HL-60 (cell line): ENCODE results near the gene TRPV5.

Experiments
- GABPA ChIP-seq: IDR thresholded peaks from 2 replicates; pipeline ENCODE4 v1.6.1; 2012; ENCODE audit warnings: low read depth
- POLR2AphosphoS5 ChIP-seq: IDR thresholded peaks from 2 replicates; pipeline ENCODE4 v1.6.1; 2012; ENCODE audit warnings: low read depth
- SPI1 ChIP-seq: IDR thresholded peaks from 2 replicates; pipeline ENCODE4 v1.6.1; 2012; ENCODE audit warnings: low read depth, mild to moderate bottlenecking, borderline replicate concordance
- TF ChIP-seq, protein P1 (sequence below): IDR thresholded peaks from one replicate; pipeline ENCODE4 v1.5.1; 2011; ENCODE audit warnings: low read length, control low read depth, inconsistent platforms; ENCODE audit not compliant: insufficient read depth
- TF ChIP-seq, protein P2 (sequence below): IDR thresholded peaks from 2 replicates; pipeline ENCODE4 v1.6.1; 2012; ENCODE audit warnings: low read depth; ENCODE audit not compliant: insufficient replicate concordance

GRCh38 chr7:142859411-142859810 is 74.1 kb downstream of the TRPV5 start:
- TF ChIP-seq, protein P1, sequence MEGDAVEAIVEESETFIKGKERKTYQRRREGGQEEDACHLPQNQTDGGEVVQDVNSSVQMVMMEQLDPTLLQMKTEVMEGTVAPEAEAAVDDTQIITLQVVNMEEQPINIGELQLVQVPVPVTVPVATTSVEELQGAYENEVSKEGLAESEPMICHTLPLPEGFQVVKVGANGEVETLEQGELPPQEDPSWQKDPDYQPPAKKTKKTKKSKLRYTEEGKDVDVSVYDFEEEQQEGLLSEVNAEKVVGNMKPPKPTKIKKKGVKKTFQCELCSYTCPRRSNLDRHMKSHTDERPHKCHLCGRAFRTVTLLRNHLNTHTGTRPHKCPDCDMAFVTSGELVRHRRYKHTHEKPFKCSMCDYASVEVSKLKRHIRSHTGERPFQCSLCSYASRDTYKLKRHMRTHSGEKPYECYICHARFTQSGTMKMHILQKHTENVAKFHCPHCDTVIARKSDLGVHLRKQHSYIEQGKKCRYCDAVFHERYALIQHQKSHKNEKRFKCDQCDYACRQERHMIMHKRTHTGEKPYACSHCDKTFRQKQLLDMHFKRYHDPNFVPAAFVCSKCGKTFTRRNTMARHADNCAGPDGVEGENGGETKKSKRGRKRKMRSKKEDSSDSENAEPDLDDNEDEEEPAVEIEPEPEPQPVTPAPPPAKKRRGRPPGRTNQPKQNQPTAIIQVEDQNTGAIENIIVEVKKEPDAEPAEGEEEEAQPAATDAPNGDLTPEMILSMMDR, result no peak
- TF ChIP-seq, protein P2, sequence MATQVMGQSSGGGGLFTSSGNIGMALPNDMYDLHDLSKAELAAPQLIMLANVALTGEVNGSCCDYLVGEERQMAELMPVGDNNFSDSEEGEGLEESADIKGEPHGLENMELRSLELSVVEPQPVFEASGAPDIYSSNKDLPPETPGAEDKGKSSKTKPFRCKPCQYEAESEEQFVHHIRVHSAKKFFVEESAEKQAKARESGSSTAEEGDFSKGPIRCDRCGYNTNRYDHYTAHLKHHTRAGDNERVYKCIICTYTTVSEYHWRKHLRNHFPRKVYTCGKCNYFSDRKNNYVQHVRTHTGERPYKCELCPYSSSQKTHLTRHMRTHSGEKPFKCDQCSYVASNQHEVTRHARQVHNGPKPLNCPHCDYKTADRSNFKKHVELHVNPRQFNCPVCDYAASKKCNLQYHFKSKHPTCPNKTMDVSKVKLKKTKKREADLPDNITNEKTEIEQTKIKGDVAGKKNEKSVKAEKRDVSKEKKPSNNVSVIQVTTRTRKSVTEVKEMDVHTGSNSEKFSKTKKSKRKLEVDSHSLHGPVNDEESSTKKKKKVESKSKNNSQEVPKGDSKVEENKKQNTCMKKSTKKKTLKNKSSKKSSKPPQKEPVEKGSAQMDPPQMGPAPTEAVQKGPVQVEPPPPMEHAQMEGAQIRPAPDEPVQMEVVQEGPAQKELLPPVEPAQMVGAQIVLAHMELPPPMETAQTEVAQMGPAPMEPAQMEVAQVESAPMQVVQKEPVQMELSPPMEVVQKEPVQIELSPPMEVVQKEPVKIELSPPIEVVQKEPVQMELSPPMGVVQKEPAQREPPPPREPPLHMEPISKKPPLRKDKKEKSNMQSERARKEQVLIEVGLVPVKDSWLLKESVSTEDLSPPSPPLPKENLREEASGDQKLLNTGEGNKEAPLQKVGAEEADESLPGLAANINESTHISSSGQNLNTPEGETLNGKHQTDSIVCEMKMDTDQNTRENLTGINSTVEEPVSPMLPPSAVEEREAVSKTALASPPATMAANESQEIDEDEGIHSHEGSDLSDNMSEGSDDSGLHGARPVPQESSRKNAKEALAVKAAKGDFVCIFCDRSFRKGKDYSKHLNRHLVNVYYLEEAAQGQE, result no peak
- TF ChIP-seq POLR2AphosphoS5, result no peak
- TF ChIP-seq GABPA, result no peak
- no peak for TF ChIP-seq SPI1
